ENCODE results near the gene CNTNAP2. TPM values are rescaled to one million over a fixed set of nuclear protein-coding genes. Genes with fewer than 3 reads are reported as not detected.

Gene CNTNAP2
- total RNA-seq, 1 experiment from 2014 or later: 0.03 TPM

DNA sequence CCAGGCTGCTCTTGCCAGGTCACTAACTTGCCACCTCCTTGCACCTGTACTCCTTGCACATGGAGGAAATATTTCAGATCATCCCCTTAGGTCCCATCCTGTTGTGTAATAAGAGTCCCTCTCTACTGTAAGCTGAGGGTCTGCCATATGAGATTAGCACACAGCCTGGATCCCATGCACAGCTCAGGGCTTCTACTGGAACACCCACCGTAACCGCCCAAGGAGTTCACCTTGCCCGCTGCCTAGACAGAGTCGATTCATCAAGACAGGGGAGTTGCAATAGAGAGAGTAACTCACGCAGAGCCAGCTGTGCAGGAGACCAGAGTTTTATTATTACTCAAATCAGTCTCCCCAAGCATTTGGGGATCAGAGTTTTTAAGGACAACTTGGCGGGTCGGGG lies 1779.5 kb downstream of the CNTNAP2 start:
- BruUV-seq (replicated peaks): no TSS peak
- in situ Hi-C loops (cut with HindIII; ENCODE audit: low pct_unique_long_range_greater_than_20kb, low sequenced_read_pairs): no loop called here
- Histone ChIP-seq H3K27ac (ENCODE audit: low read length) (no peak overlapping the region), H3K4me1 (ENCODE audit: control insufficient read depth, insufficient read depth, low read length) (no peaks in the 10 kb centered on the region), H3K36me3 (ENCODE audit: control insufficient read depth, insufficient read depth, low read length) (no peaks in the 10 kb centered on the region), H3K4me3 (ENCODE audit: low read depth in 2 of 2, low read length in 2 of 2) (no peak overlapping the region), H3K27me3 (ENCODE audit: control insufficient read depth, insufficient read depth, low read length) (no peaks in the 10 kb centered on the region), H3K9me3 (ENCODE audit: control insufficient read depth, insufficient read depth, low read depth, low read length) (no peaks in the 10 kb centered on the region)
- intact Hi-C loops (cut with micrococcal nuclease; ENCODE audit: unreplicated experiment): no loop called here
- ATAC-seq (no peak), DNase-seq (ENCODE audit: low read depth, low spot score) (no peak)
- no peak for TF ChIP-seq SIN3A (IDR thresholded peaks at IDR 0.05; ENCODE audit: borderline replicate concordance, insufficient read depth, low read depth, low read length)
- TF ChIP-seq POLR2AphosphoS5 (IDR thresholded peaks at IDR 0.05; ENCODE audit: low read depth, low read length): no peak
- no peak for TF ChIP-seq CTCF (IDR thresholded peaks at IDR 0.05)
- TF ChIP-seq, protein P1, sequence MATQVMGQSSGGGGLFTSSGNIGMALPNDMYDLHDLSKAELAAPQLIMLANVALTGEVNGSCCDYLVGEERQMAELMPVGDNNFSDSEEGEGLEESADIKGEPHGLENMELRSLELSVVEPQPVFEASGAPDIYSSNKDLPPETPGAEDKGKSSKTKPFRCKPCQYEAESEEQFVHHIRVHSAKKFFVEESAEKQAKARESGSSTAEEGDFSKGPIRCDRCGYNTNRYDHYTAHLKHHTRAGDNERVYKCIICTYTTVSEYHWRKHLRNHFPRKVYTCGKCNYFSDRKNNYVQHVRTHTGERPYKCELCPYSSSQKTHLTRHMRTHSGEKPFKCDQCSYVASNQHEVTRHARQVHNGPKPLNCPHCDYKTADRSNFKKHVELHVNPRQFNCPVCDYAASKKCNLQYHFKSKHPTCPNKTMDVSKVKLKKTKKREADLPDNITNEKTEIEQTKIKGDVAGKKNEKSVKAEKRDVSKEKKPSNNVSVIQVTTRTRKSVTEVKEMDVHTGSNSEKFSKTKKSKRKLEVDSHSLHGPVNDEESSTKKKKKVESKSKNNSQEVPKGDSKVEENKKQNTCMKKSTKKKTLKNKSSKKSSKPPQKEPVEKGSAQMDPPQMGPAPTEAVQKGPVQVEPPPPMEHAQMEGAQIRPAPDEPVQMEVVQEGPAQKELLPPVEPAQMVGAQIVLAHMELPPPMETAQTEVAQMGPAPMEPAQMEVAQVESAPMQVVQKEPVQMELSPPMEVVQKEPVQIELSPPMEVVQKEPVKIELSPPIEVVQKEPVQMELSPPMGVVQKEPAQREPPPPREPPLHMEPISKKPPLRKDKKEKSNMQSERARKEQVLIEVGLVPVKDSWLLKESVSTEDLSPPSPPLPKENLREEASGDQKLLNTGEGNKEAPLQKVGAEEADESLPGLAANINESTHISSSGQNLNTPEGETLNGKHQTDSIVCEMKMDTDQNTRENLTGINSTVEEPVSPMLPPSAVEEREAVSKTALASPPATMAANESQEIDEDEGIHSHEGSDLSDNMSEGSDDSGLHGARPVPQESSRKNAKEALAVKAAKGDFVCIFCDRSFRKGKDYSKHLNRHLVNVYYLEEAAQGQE (IDR thresholded peaks at IDR 0.05; ENCODE audit: insufficient read depth in 1 of 2, low read depth in 2 of 2, low read length in 1 of 2): no peak
- TF ChIP-seq TCF7L2 (IDR thresholded peaks at IDR 0.05; ENCODE audit: low read depth, low read length): no peak
- POLR2A ChIA-PET: no interaction called here
- CTCF ChIA-PET: no interaction called here

- in situ Hi-C loops (cut with HindIII; ENCODE audit: low pct_unique_long_range_greater_than_20kb, low sequenced_read_pairs): no loop called here
- H3K9me3 ChIP-seq (ENCODE audit: control insufficient read depth, insufficient read depth, low read depth, low read length): no peaks in the 10 kb centered on the region
- CTCF ChIA-PET: no interaction called here
- H3K4me1 ChIP-seq (ENCODE audit: control insufficient read depth, insufficient read depth, low read length): no peaks in the 10 kb centered on the region
- TF ChIP-seq SIN3A (IDR thresholded peaks at IDR 0.05; ENCODE audit: borderline replicate concordance, insufficient read depth, low read depth, low read length) (no peak), CTCF (IDR thresholded peaks at IDR 0.05) (no peak), TCF7L2 (IDR thresholded peaks at IDR 0.05; ENCODE audit: low read depth, low read length) (no peak), POLR2AphosphoS5 (IDR thresholded peaks at IDR 0.05; ENCODE audit: low read depth, low read length) (no peak)
- TF ChIP-seq, protein P1 (IDR thresholded peaks at IDR 0.05; ENCODE audit: insufficient read depth in 1 of 2, low read depth in 2 of 2, low read length in 1 of 2): no peak
- H3K27me3 ChIP-seq (ENCODE audit: control insufficient read depth, insufficient read depth, low read length): no peaks in the 10 kb centered on the region
- no peak overlapping the region for H3K4me3 ChIP-seq (ENCODE audit: low read depth in 2 of 2, low read length in 2 of 2)
- intact Hi-C loops (cut with micrococcal nuclease; ENCODE audit: unreplicated experiment): no loop called here
- no peak overlapping the region for H3K27ac ChIP-seq (ENCODE audit: low read length)
- POLR2A ChIA-PET: no interaction called here
- H3K36me3 ChIP-seq (ENCODE audit: control insufficient read depth, insufficient read depth, low read length): no peaks in the 10 kb centered on the region
- no TSS peak for BruUV-seq (replicated peaks)
- ATAC-seq: no peak
- no peak for DNase-seq (ENCODE audit: low read depth, low spot score)
Measured at GRCh38 chr7:147903536-147904218, 1787.1 kb downstream of the CNTNAP2 start.
